GM12875 (cell line): ENCODE results near the gene DPY30.

Source experiments
- H3K4me3 ChIP-seq: one replicate; pipeline ENCODE4 v1.5.1; 2011; ENCODE audit warnings: low read depth, low read length, control low read depth
- TF ChIP-seq, protein P1 (sequence below): IDR thresholded peaks from 2 replicates; pipeline ENCODE4 v1.5.1; 2011; ENCODE audit warnings: low read depth, mild to moderate bottlenecking, control low read depth, inconsistent platforms, low read length, moderate library complexity, borderline replicate concordance; ENCODE audit not compliant: insufficient read depth

DPY30 gene

DNA sequence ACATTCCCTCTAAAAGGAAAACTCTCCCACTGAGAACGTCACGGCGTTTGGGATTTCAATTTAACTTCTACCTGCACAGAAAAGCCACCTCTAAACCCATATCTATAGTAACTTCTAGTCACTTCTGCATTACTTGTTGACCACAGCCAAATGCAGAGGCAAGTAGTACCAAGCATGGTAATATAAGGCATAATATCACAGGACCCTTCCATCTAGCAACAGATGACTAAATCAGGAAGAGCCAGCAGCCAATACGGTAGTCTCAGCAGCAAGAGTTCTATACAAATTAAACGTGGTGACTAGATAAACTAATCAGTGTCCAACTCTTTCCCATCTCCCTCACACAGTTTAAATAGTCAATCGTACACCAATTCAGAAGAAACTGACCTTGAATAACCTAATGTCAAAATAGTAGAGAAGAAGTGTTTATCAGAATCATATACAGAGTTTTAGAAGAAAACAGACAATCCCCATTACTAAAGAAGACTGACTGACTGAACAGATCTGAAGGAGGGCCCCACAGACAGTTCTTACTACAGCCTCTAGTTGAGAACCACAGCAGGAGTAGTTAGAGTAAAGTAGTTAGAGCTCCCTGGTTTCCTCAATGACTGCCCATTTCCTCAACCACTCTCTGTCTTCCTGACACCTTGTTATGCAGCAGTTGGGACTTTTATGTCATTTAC is 58.8 kb downstream of the DPY30 start:
- TF ChIP-seq, protein P1, sequence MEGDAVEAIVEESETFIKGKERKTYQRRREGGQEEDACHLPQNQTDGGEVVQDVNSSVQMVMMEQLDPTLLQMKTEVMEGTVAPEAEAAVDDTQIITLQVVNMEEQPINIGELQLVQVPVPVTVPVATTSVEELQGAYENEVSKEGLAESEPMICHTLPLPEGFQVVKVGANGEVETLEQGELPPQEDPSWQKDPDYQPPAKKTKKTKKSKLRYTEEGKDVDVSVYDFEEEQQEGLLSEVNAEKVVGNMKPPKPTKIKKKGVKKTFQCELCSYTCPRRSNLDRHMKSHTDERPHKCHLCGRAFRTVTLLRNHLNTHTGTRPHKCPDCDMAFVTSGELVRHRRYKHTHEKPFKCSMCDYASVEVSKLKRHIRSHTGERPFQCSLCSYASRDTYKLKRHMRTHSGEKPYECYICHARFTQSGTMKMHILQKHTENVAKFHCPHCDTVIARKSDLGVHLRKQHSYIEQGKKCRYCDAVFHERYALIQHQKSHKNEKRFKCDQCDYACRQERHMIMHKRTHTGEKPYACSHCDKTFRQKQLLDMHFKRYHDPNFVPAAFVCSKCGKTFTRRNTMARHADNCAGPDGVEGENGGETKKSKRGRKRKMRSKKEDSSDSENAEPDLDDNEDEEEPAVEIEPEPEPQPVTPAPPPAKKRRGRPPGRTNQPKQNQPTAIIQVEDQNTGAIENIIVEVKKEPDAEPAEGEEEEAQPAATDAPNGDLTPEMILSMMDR = no peak
- H3K4me3 ChIP-seq = no peak overlapping the region

DNA sequence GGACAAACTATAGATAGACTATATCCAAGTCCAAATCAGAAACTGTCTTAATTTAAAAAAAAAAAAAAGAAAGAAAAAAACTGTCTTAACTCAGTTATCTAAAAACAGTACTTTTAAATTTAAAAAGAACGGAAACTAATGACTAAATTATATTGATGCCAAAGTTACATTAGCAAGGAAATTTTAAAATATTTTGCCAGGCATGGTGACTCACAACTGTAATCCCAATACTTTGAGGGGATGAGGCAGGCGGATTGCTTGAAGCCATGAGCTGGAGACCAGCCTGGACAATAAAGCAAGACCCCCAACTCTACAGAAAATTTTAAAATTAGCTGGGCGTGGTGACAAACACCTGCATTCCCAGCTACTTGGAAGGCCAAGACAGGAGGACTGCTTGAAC is 59.6 kb downstream of the DPY30 start:
- H3K4me3 ChIP-seq = no peak overlapping the region
- TF ChIP-seq, protein P1 = no peak

DNA sequence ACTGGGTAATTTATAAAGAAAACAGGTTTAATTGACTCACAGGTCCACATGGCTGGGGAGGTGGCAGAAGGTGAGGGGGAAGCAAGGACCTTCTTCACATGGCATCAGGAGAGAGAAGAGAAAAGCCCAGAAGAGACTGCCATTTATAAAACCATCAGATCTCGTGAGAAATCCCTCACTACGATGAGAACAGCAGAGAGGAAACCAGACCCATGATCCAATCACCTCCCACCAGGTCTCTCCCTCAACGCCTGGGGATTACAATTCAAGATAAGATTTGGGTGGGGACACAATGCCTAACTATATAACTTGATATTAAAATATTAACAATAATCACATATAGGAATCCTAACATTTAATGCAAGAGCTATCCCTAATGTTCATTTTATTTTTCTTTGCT is 60.6 kb downstream of the DPY30 start:
- H3K4me3 ChIP-seq = no peak overlapping the region
- TF ChIP-seq, protein P1 = no peak

DNA sequence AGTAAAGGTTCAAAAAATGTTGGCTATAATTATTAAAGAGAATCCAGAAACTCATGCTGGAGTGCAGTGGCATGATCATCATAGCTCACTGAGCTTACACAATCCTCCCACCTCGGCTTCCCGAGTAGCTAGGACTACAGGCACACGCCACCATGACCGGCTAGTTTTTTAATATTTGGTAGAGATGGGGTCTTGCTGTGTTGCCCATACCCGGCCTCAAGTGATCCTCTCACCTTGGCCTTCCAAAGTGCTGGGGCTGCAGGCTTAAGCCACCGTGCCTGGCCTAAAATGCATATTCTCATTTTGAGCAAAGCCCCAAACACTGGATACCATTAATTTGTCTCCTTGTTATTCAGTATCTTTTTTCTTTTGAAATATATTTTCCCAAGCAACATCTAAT is 61.2 kb downstream of the DPY30 start:
- TF ChIP-seq, protein P1 = no peak
- no peak overlapping the region for H3K4me3 ChIP-seq
